NCI-H2107 (cell line): ENCODE data around the gene GRIP2.

Experiments
- DNase-seq: peaks from one replicate; lab custom pipeline; 2025; lab: John Stamatoyannopoulos, UW

GRIP2 gene

GRCh38 chr3:14539384-14539741 is 779 bp downstream of the GRIP2 start:
- DNase-seq, result no peak

- no peak for DNase-seq
Measured at GRCh38 chr3:14538451-14539088, 1.6 kb downstream of the GRIP2 start.

- no peak for DNase-seq
Measured at GRCh38 chr3:14537590-14538450, 2.3 kb downstream of the GRIP2 start.

GRCh38 chr3:14536837-14537589 is 3.1 kb downstream of the GRIP2 start:
- DNase-seq, result no peak

GRCh38 chr3:14536055-14536815 is 3.9 kb downstream of the GRIP2 start:
- no peak for DNase-seq

GRCh38 chr3:14535616-14536015 is 4.5 kb downstream of the GRIP2 start:
- DNase-seq, result no peak

- no peak for DNase-seq
Measured at GRCh38 chr3:14534516-14535191, 5.5 kb downstream of the GRIP2 start.

GRCh38 chr3:14533457-14533958 is 6.6 kb downstream of the GRIP2 start:
- no peak for DNase-seq

- no peak for DNase-seq
Measured at GRCh38 chr3:14532691-14533456, 7.3 kb downstream of the GRIP2 start.

GRCh38 chr3:14531856-14532395 is 8.2 kb downstream of the GRIP2 start:
- DNase-seq, result no peak

GRCh38 chr3:14528081-14528480 is 12.1 kb downstream of the GRIP2 start:
- no peak for DNase-seq

GRCh38 chr3:14525685-14526631 is 14.2 kb downstream of the GRIP2 start:
- DNase-seq, result no peak

- no peak for DNase-seq
Measured at GRCh38 chr3:14524920-14525660, 15.1 kb downstream of the GRIP2 start.

GRCh38 chr3:14524311-14524711 is 15.8 kb downstream of the GRIP2 start:
- DNase-seq, result no peak

- DNase-seq, result no peak
Measured at GRCh38 chr3:14523792-14524191, 16.4 kb downstream of the GRIP2 start.

- DNase-seq, result no peak
Measured at GRCh38 chr3:14522768-14523167, 17.4 kb downstream of the GRIP2 start.

GRCh38 chr3:14522129-14522691 is 17.9 kb downstream of the GRIP2 start:
- DNase-seq, result no peak

- DNase-seq, result no peak
Measured at GRCh38 chr3:14521611-14522010, 18.5 kb downstream of the GRIP2 start.
